Upper lobe of left lung (tissue), 4 donors: Measurements from ENCODE around the gene NTF4.

Experiments used
- EP300 ChIP-seq, 4 donors: sonication (generic); formaldehyde crosslinking; IDR thresholded peaks; one replicate each; pipeline ENCODE4 v1.5.1; 2017; ENCODE audit warnings: antibody characterized with exemption in 4 of 4, control low read depth in 2 of 4
- POLR2A ChIP-seq, 4 donors: fragments of 450-650 bp; IDR thresholded peaks; one replicate each; pipeline ENCODE4 v1.5.1; 2016 to 2017; ENCODE audit warnings: antibody characterized with exemption in 4 of 4, mild to moderate bottlenecking in 2 of 4
- TF ChIP-seq, protein P1 (sequence below), 6 experiments: fragments of 450-650 bp in 4 of 6; fragments of 200-600 bp in 2 of 6; sonication (generic) in 2 of 6; IDR thresholded peaks; one replicate each; pipeline ENCODE4 v1.5.1; 2016 to 2019; ENCODE audit warnings: antibody characterized with exemption in 6 of 6

DNA sequence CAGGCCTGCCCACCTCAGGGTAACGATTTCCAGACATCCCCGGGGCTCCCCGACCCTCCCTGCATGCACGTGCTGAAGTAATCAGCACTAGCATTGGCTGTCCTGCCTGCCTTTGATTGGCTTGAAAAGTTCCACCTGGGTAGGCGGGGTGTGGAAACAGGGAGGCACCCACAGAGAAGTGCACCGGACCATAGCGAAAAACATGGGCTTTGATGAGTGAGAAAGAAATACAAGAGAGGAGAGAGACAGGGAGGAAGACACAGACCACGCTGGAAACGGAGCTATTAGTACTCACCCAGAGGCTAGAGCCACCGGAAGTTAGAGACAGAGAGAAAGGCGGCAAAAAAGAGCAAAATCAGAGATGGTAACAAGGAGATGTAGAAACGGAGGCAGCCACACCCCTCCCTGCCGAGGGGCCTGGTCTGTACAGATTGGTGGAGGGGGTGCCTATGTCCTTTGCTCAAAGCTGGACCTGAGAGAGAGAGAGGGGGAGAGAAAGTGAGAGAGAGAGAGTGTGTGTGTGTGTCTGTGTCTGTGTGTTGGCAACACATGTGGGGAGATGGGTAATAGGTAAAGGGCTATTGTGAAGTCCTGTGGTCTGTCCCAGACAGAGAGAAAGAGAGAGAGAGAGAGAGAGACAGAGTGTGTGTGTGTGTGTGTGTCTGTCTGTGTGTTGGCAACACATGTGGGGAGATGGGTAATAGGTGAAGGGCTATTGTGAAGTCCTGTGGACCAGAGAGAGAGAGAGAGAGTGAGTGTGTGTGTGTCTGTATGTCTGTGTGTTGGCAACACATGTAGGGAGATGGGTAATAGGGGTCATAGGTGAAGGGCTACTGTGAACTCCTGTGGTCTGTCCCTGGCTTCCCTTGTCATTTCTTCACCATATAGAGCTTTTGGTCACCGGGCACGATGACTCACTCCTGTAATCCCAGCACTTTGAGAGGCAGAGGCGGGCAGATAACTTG, 43.4 kb downstream of the NTF4 start:
- TF ChIP-seq, protein P1, sequence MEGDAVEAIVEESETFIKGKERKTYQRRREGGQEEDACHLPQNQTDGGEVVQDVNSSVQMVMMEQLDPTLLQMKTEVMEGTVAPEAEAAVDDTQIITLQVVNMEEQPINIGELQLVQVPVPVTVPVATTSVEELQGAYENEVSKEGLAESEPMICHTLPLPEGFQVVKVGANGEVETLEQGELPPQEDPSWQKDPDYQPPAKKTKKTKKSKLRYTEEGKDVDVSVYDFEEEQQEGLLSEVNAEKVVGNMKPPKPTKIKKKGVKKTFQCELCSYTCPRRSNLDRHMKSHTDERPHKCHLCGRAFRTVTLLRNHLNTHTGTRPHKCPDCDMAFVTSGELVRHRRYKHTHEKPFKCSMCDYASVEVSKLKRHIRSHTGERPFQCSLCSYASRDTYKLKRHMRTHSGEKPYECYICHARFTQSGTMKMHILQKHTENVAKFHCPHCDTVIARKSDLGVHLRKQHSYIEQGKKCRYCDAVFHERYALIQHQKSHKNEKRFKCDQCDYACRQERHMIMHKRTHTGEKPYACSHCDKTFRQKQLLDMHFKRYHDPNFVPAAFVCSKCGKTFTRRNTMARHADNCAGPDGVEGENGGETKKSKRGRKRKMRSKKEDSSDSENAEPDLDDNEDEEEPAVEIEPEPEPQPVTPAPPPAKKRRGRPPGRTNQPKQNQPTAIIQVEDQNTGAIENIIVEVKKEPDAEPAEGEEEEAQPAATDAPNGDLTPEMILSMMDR (IDR thresholded peaks at IDR 0.05) = no peak
- TF ChIP-seq EP300 (IDR thresholded peaks at IDR 0.05) (no peak), POLR2A (IDR thresholded peaks at IDR 0.05) (no peak)
